Esophagus muscularis mucosa (tissue), 3 donors: ENCODE results near the gene DOCK4.

Source experiments
- POLR2A ChIP-seq: fragments of 450-650 bp; IDR thresholded peaks from one replicate; pipeline ENCODE4 v1.6.1; 2017; ENCODE audit warnings: antibody characterized with exemption, moderate library complexity, mild to moderate bottlenecking, low read depth
- TF ChIP-seq, protein P1 (sequence below), 3 experiments: fragments of 200-600 bp in 2 of 3; fragments of 450-650 bp in 1 of 3; sonication (generic) in 2 of 3; IDR thresholded peaks; one replicate each; pipeline ENCODE4 v1.5.1; 2017 to 2019; ENCODE audit warnings: antibody characterized with exemption in 3 of 3, mild to moderate bottlenecking in 2 of 3, moderate library complexity in 1 of 3

DNA sequence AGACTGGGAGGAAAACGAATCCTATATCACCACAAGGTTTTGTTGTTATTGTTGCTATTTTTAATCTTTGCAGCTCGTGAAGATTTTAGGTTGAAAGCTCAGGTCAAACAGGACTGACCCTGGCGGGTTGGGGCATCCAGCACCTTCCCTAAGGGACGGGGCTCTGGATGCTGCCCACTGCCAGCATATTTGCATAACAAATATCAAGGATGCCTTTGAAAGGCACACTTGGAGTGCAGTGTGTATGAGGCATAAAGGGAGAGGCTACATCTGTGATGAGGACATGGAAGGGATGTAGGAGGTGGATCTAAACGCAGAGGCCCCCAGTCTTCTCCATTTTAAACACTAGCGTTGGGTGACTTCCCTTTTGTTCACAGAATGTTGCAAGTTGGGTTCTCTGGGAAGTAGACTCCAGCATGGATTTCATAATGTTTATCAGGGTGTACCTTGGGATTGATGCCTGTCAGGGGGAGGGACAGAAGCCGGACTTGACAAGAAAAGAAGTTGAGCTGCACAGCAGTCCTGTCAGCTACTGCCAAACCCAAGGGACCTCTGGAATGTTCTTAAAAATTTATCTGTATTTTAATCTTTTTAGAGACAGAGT, 462.9 kb downstream of the DOCK4 start:
- TF ChIP-seq, protein P1, sequence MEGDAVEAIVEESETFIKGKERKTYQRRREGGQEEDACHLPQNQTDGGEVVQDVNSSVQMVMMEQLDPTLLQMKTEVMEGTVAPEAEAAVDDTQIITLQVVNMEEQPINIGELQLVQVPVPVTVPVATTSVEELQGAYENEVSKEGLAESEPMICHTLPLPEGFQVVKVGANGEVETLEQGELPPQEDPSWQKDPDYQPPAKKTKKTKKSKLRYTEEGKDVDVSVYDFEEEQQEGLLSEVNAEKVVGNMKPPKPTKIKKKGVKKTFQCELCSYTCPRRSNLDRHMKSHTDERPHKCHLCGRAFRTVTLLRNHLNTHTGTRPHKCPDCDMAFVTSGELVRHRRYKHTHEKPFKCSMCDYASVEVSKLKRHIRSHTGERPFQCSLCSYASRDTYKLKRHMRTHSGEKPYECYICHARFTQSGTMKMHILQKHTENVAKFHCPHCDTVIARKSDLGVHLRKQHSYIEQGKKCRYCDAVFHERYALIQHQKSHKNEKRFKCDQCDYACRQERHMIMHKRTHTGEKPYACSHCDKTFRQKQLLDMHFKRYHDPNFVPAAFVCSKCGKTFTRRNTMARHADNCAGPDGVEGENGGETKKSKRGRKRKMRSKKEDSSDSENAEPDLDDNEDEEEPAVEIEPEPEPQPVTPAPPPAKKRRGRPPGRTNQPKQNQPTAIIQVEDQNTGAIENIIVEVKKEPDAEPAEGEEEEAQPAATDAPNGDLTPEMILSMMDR (IDR thresholded peaks at IDR 0.05), result no peak
- no peak for TF ChIP-seq POLR2A
